HG02885 (cell line): ENCODE measurements around the gene ZCCHC13.
"Not testable (repeated sequence)": the region's sequence is repeated elsewhere in the genome, so short reads cannot be mapped to it uniquely, and the experiment has no call there.

ENCODE experiments used
- ATAC-seq: cut with Tn5 transposase; IDR thresholded peaks from one replicate; pipeline ENCODE4 v1.9.1; 2021; ENCODE audit warnings: mild to moderate bottlenecking; ENCODE audit not compliant: unreplicated experiment, poor library complexity

ZCCHC13 gene

DNA sequence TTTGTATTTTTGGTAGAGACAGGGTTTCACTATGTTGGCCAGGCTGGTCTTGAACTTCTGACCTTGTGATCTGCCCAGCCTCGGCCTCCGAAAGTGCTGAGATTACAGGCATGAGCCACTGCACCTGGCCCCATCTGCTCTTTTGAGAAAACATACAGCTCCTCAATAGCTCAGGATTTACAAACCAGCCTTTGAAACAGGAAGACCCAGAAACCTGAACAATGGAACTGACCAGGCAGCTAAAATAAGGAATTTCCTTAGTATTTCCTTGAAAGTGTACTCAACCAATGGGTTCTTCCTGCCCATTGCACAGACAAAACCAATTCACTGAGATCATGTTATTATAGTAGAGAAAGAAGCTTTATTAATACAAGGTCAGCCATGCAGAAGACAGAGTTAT lies 15.3 kb downstream of the ZCCHC13 start:
- not testable (repeated sequence) for ATAC-seq

GRCh38 chrX:74321191-74321590 lies 17.2 kb downstream of the ZCCHC13 start:
- no peak for ATAC-seq

GRCh38 chrX:74324131-74324530 lies 20.2 kb downstream of the ZCCHC13 start:
- no peak for ATAC-seq

DNA sequence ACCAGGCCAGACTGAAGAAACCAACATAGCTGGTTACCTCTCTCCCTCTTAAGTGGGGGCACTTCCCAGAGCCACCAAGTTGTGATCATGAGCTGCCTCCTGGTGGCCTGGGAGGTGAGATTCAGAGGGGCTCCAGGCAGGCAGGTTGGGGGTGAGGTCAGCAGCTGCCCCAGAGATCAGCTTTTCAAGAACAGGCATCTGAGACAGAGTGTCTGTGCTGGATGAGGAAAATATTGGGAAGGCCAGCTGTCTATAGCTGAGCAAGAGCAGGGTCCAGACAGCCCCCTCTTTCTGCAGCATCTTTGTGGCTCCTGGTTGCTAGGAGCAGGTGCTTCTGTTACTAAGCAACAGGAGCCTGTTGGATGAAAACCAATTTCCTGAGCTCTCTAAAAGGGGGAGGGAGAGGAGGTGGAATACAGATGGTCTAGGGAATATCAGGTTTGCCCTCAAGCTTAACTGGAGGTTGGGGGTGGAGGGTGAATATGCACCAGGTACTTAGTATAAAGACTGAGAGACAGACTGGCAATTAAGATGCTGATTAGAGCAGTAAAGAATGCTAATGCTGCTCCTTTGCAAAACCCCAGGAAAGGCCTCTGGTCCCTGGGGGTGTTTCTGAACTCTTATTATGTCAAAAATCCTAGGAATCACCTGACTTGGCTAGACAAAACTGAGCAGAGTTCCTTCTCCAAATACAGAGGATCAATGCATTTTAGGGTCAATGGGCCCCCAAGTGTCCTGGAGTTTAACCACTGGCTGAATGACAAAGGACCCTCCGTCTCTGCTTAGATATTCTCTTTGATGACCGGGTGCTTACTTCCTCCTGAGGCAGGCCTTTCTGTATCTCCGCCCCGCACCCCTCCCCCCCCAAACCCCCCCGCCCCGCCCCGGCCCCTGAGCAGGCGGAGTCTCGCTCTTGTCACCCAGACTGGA lies 21.4 kb downstream of the ZCCHC13 start:
- no peak for ATAC-seq

- ATAC-seq = no peak
These were observed 34.9 kb downstream of the ZCCHC13 start for GRCh38 chrX:74338852-74339251.

DNA sequence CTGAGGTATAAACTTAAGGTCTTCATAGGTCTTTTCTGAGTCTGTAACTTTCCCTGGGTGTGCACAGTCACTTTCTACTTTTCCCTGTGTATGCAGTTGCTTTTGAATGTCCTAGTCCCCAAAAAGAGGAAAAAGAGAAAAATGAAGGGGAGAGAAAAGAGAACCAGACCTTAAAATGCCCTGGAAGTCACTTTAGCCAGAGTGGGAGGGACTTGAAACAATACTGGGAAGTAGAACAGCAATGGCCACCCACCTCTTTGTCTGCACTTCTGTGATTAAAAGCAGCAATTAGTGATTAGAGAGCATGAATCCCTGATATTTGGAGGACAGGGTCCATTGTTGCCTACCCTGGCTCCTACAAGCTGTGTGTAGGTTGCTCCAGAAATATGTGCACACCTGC lies 36.1 kb downstream of the ZCCHC13 start:
- ATAC-seq = no peak

DNA sequence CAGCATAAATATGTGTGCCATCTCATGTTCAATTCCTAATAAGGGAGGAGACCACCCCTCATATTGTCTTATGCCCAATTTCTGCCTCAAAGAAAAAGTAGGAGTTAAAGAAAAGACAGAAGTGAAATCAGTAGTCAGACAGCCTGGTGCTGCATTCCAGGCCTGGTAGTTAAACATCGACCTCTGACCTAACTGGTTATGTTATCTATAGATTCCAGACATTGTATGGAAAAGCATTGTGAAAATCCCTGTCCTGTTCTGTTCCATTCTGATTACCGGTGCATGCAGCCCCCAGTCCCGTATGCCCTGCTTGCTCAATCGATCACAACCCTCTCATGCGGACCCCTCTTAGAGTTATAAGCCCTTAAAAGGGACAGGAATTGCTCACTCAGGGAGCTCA lies 38.2 kb downstream of the ZCCHC13 start:
- ATAC-seq = not testable (repeated sequence)

GRCh38 chrX:74343343-74344279 lies 39.6 kb downstream of the ZCCHC13 start:
- ATAC-seq = peak; percentile 88

DNA sequence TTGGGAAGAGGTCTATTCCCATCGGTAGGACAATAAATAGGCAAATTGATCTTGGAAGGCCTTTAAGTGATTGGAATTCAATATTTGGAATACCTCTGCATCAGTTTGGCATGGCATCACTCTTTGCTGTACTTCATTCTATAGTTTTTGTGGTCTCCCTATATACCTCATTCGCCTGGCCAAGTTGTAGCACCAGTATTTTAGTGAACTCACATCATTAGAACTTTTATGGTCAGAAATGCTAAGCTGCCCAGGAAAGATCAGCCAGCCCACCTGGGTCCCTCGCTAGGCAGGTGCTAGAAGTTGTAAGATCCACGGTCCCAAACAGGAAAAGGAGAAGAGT lies 40.3 kb downstream of the ZCCHC13 start:
- ATAC-seq = peak; percentile 22

DNA sequence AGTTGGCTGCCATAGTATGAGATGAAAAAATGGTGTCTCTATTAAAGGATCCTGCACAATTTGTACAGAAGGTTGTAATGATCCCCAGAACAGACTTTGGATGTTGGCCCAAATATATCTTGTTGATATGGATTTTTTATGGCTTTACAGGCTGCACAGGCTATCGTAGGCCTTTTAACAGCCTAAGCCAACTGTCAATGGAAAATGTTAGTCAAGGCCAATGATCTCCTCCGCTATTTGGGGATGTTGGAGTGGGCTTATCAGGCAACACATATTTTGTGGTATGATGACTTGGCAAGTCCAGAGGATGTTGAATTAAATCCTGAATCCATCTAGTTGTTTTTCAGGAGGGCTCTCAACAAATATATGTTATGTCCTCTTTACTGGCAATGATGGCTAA lies 42.1 kb downstream of the ZCCHC13 start:
- ATAC-seq = no peak

GRCh38 chrX:74349387-74349786 lies 45.4 kb downstream of the ZCCHC13 start:
- ATAC-seq = no peak

- ATAC-seq = no peak
These were observed 47.8 kb downstream of the ZCCHC13 start for GRCh38 chrX:74351760-74352159.

DNA sequence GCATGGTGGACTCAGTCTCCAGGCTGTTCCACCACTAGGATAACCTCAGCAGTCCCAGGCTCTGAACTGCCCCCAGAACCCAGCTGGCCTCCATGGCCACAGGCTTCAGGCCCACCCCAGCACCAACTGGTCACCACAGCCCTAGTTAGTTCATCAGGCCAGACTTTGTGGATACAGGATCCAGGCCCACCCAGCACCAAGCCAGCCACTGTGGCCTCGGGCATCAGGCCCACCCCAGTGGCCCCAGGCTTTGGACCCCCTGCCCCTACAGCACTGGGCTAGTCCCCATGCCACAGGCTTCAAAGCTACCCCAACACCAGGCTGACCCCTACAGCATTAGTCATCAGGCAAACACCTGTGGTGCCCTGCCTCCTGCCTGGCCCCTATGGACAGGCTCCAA lies 50.0 kb downstream of the ZCCHC13 start:
- no peak for ATAC-seq
